ENCODE data around the gene DENND2A.

DENND2A gene

GRCh38 chr7:140659856-140660255, 19.2 kb upstream of the DENND2A start:
- TF ChIP-seq POLR2A (IDR thresholded peaks at IDR 0.05; ENCODE audit: extremely low read depth, insufficient read length) = no peak
- no peak for TF ChIP-seq MYC (IDR thresholded peaks at IDR 0.05; ENCODE audit: low read depth, low read length)
- no peak for TF ChIP-seq MAX (IDR thresholded peaks at IDR 0.05; ENCODE audit: low read depth, low read length)
- TF ChIP-seq CTCF (IDR thresholded peaks at IDR 0.05; ENCODE audit: low read depth, low read length) = no peak
- H3K4me3 ChIP-seq (ENCODE audit: low read depth, low read length) = no peak overlapping the region
- DNase-seq (ENCODE audit: low read depth) = no peak

GRCh38 chr7:140657891-140658290, 17.3 kb upstream of the DENND2A start:
- no peak overlapping the region for H3K4me3 ChIP-seq (ENCODE audit: low read depth, low read length)
- TF ChIP-seq MYC (IDR thresholded peaks at IDR 0.05; ENCODE audit: low read depth, low read length) (no peak), POLR2A (IDR thresholded peaks at IDR 0.05; ENCODE audit: extremely low read depth, insufficient read length) (no peak), MAX (IDR thresholded peaks at IDR 0.05; ENCODE audit: low read depth, low read length) (no peak), CTCF (IDR thresholded peaks at IDR 0.05; ENCODE audit: low read depth, low read length) (no peak)
- no peak for DNase-seq (ENCODE audit: low read depth)

GRCh38 chr7:140656548-140657515, 16.2 kb upstream of the DENND2A start:
- peak overlapping the region; percentile 45 for H3K4me3 ChIP-seq (ENCODE audit: low read depth, low read length)
- DNase-seq (ENCODE audit: low read depth) = peak; percentile 95
- no peak for TF ChIP-seq MYC (IDR thresholded peaks at IDR 0.05; ENCODE audit: low read depth, low read length)
- no peak for TF ChIP-seq CTCF (IDR thresholded peaks at IDR 0.05; ENCODE audit: low read depth, low read length)
- TF ChIP-seq MAX (IDR thresholded peaks at IDR 0.05; ENCODE audit: low read depth, low read length) = no peak
- no peak for TF ChIP-seq POLR2A (IDR thresholded peaks at IDR 0.05; ENCODE audit: extremely low read depth, insufficient read length)

- TF ChIP-seq MYC (IDR thresholded peaks at IDR 0.05; ENCODE audit: low read depth, low read length) = no peak
- TF ChIP-seq MAX (IDR thresholded peaks at IDR 0.05; ENCODE audit: low read depth, low read length) = no peak
- TF ChIP-seq POLR2A (IDR thresholded peaks at IDR 0.05; ENCODE audit: extremely low read depth, insufficient read length) = no peak
- TF ChIP-seq CTCF (IDR thresholded peaks at IDR 0.05; ENCODE audit: low read depth, low read length) = no peak
- DNase-seq (ENCODE audit: low read depth) = no peak
- peak overlapping the region; percentile 45 for H3K4me3 ChIP-seq (ENCODE audit: low read depth, low read length)
These were observed 15.1 kb upstream of the DENND2A start for GRCh38 chr7:140655511-140656408.

GRCh38 chr7:140654661-140655060, 14.0 kb upstream of the DENND2A start:
- no peak overlapping the region for H3K4me3 ChIP-seq (ENCODE audit: low read depth, low read length)
- DNase-seq (ENCODE audit: low read depth) = no peak
- TF ChIP-seq MAX (IDR thresholded peaks at IDR 0.05; ENCODE audit: low read depth, low read length) (no peak), MYC (IDR thresholded peaks at IDR 0.05; ENCODE audit: low read depth, low read length) (no peak), POLR2A (IDR thresholded peaks at IDR 0.05; ENCODE audit: extremely low read depth, insufficient read length) (no peak), CTCF (IDR thresholded peaks at IDR 0.05; ENCODE audit: low read depth, low read length) (no peak)

All from NB4 (cell line).